Measurements from ENCODE around the gene MEGF9.

The MEGF9 gene

GRCh38 chr9:120745278-120745677 is 31.0 kb upstream of the MEGF9 start:
- no peak overlapping the region for H3K4me3 ChIP-seq (ENCODE audit: low read length)
- H3K9me3 ChIP-seq (ENCODE audit: control insufficient read depth, insufficient read depth, low read length) = no peaks in the 10 kb centered on the region
- DNase-seq (ENCODE audit: low read depth, low spot score) = no peak
- no peaks in the 10 kb centered on the region for H3K36me3 ChIP-seq (ENCODE audit: control insufficient read depth, insufficient read depth, low read length)
- no peak overlapping the region for H3K27ac ChIP-seq (ENCODE audit: low read length)
- no CpG with 5 or more reads among the region's 6 CpGs for WGBS (ENCODE audit: insufficient coverage, insufficient read length)
- no peaks in the 10 kb centered on the region for H3K27me3 ChIP-seq (ENCODE audit: control insufficient read depth, insufficient read depth, low read length)
- H3K4me1 ChIP-seq (ENCODE audit: control insufficient read depth, insufficient read depth, low read length) = no peaks in the 10 kb centered on the region

GRCh38 chr9:120742951-120743416 is 28.7 kb upstream of the MEGF9 start:
- DNase-seq (ENCODE audit: low read depth, low spot score) = no peak
- Histone ChIP-seq H3K9me3 (ENCODE audit: control insufficient read depth, insufficient read depth, low read length) (no peaks in the 10 kb centered on the region), H3K4me1 (ENCODE audit: control insufficient read depth, insufficient read depth, low read length) (no peaks in the 10 kb centered on the region), H3K27ac (ENCODE audit: low read length) (no peak overlapping the region), H3K4me3 (ENCODE audit: low read length) (no peak overlapping the region), H3K27me3 (ENCODE audit: control insufficient read depth, insufficient read depth, low read length) (no peaks in the 10 kb centered on the region), H3K36me3 (ENCODE audit: control insufficient read depth, insufficient read depth, low read length) (no peaks in the 10 kb centered on the region)
- no CpG with 5 or more reads among the region's 6 CpGs for WGBS (ENCODE audit: insufficient coverage, insufficient read length)

DNA sequence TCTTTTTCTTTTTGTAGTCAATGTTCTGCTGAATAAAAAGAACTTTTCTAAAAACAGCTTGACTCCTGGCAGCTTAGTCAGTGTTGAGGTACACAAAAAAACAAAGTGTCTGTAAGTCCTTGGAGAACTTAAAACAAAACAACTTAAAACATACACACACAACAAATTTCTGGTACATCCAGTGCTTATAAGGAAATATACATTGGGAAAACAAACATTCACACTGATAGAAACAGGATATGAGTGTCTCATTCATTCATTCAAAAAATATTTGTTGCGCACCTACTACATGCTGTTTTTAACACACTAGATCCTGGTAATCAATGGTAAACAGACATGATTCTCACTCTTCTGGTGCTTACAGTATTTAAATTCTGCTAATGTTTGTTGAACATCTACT is 27.4 kb upstream of the MEGF9 start:
- Histone ChIP-seq H3K9me3 (ENCODE audit: control insufficient read depth, insufficient read depth, low read length) (no peaks in the 10 kb centered on the region), H3K36me3 (ENCODE audit: control insufficient read depth, insufficient read depth, low read length) (no peaks in the 10 kb centered on the region), H3K4me1 (ENCODE audit: control insufficient read depth, insufficient read depth, low read length) (no peaks in the 10 kb centered on the region), H3K27ac (ENCODE audit: low read length) (no peak overlapping the region), H3K4me3 (ENCODE audit: low read length) (no peak overlapping the region), H3K27me3 (ENCODE audit: control insufficient read depth, insufficient read depth, low read length) (no peaks in the 10 kb centered on the region)
- DNase-seq (ENCODE audit: low read depth, low spot score) = no peak
- WGBS (ENCODE audit: insufficient coverage, insufficient read length) = no CpG with 5 or more reads among the region's 1 CpG

DNA sequence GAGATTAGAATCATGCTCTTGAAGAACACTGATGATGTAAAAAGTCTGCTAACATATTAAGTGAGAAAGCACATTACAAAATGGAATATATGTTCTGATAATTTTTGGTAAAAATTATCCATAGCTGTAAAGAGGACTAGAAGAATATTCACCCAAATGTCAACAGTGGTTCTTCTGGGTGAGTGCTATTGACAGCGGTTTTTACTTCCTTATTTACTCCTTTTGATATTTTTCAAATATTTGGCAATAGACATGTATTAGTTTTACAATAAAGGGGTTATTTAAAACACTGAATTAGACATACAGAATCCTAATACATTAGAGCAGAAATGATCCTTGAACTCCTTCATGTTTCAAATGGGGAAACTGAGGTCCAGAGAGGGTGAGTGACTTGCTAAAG is 26.9 kb upstream of the MEGF9 start:
- no peaks in the 10 kb centered on the region for H3K9me3 ChIP-seq (ENCODE audit: control insufficient read depth, insufficient read depth, low read length)
- no peaks in the 10 kb centered on the region for H3K36me3 ChIP-seq (ENCODE audit: control insufficient read depth, insufficient read depth, low read length)
- H3K4me3 ChIP-seq (ENCODE audit: low read length) = no peak overlapping the region
- DNase-seq (ENCODE audit: low read depth, low spot score) = no peak
- no CpG with 5 or more reads among the region's 1 CpG for WGBS (ENCODE audit: insufficient coverage, insufficient read length)
- H3K27me3 ChIP-seq (ENCODE audit: control insufficient read depth, insufficient read depth, low read length) = no peaks in the 10 kb centered on the region
- H3K27ac ChIP-seq (ENCODE audit: low read length) = no peak overlapping the region
- H3K4me1 ChIP-seq (ENCODE audit: control insufficient read depth, insufficient read depth, low read length) = no peaks in the 10 kb centered on the region

DNA sequence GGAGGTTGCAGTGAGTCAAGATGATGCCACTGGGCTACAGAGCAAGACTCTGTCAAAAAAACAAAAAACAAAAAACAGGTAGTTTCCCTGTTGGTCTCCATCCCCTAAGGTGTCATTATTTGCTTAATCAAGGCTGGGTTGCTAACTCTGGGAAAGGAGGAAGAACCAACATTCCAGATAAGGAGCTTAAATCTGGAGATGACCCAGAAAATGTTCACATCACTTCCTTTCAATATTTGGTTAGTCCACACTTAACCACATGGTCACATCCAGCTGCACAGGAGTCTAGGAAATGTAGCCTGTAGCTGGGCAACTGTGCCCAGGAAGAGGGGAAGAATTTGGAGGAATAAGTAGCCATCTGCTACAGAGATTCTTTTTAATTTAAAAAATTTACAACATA is 25.9 kb upstream of the MEGF9 start:
- H3K27ac ChIP-seq (ENCODE audit: low read length) = no peak overlapping the region
- H3K36me3 ChIP-seq (ENCODE audit: control insufficient read depth, insufficient read depth, low read length) = no peaks in the 10 kb centered on the region
- no peaks in the 10 kb centered on the region for H3K9me3 ChIP-seq (ENCODE audit: control insufficient read depth, insufficient read depth, low read length)
- no peaks in the 10 kb centered on the region for H3K4me1 ChIP-seq (ENCODE audit: control insufficient read depth, insufficient read depth, low read length)
- no peak overlapping the region for H3K4me3 ChIP-seq (ENCODE audit: low read length)
- no peaks in the 10 kb centered on the region for H3K27me3 ChIP-seq (ENCODE audit: control insufficient read depth, insufficient read depth, low read length)
- DNase-seq (ENCODE audit: low read depth, low spot score) = no peak

DNA sequence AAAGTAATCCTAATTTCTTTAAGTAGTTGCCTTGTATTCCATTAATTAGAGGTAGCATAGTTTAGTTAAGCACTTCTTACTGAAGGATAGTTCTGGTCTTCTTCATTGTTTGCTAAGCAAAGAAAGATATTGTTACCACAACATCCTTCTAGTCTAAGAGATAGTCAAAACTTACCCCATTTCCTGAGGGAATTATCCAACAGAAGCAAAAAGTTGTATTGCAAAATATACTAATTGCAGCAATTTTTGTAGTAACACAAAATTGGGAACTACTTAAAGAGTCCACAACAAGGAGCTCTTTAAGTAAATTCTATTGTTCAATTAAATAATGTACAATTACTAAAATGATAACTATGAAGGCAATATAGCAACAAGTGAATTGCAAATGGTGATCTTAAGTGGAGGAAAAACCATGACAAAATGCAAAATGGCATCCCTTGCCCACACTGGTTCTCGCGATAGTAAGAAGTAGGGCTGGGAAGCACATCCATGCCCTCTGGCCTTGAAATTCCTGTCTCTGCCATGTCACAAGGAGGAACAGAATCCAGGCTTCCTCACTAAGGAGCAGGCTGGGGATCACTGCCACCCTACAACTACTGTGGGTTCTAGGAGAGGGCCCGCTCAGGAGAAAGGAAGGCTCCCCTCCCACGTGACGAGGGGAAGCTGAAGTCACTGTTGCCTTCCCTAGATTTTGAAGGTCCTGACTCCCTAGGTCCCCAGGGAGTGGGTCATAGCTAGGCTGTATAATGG is 23.3 kb upstream of the MEGF9 start:
- H3K36me3 ChIP-seq (ENCODE audit: control insufficient read depth, insufficient read depth, low read length) = no peaks in the 10 kb centered on the region
- no peak for DNase-seq (ENCODE audit: low read depth, low spot score)
- WGBS (ENCODE audit: insufficient coverage, insufficient read length) = no CpG with 5 or more reads among the region's 5 CpGs
- no peaks in the 10 kb centered on the region for H3K27me3 ChIP-seq (ENCODE audit: control insufficient read depth, insufficient read depth, low read length)
- H3K9me3 ChIP-seq (ENCODE audit: control insufficient read depth, insufficient read depth, low read length) = no peaks in the 10 kb centered on the region
- no peak overlapping the region for H3K27ac ChIP-seq (ENCODE audit: low read length)
- H3K4me1 ChIP-seq (ENCODE audit: control insufficient read depth, insufficient read depth, low read length) = no peaks in the 10 kb centered on the region
- no peak overlapping the region for H3K4me3 ChIP-seq (ENCODE audit: low read length)

DNA sequence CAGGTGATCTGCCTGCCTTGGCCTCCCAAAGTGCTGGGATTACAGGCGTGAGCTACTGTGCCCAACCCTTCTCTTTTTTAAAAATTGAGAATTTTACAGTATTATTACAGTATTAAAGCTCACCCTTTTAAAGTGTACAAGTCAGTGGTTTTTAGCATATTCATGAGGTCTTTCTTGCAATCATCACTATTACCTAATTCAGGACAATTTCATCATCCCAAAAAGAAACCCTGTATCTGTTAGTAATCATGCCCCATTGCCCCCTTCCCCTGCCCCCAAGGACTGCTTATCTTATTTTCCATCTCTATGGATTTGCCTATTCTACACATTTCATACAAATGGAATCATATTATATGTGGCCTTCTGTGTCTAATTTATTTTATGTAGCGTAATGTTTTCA is 22.6 kb upstream of the MEGF9 start:
- Histone ChIP-seq H3K36me3 (ENCODE audit: control insufficient read depth, insufficient read depth, low read length) (no peaks in the 10 kb centered on the region), H3K27ac (ENCODE audit: low read length) (no peak overlapping the region), H3K9me3 (ENCODE audit: control insufficient read depth, insufficient read depth, low read length) (no peaks in the 10 kb centered on the region), H3K27me3 (ENCODE audit: control insufficient read depth, insufficient read depth, low read length) (no peaks in the 10 kb centered on the region), H3K4me3 (ENCODE audit: low read length) (no peak overlapping the region), H3K4me1 (ENCODE audit: control insufficient read depth, insufficient read depth, low read length) (no peaks in the 10 kb centered on the region)
- no peak for DNase-seq (ENCODE audit: low read depth, low spot score)
- no CpG with 5 or more reads among the region's 2 CpGs for WGBS (ENCODE audit: insufficient coverage, insufficient read length)

- no CpG with 5 or more reads among the region's 3 CpGs for WGBS (ENCODE audit: insufficient coverage, insufficient read length)
- Histone ChIP-seq H3K36me3 (ENCODE audit: control insufficient read depth, insufficient read depth, low read length) (no peaks in the 10 kb centered on the region), H3K27me3 (ENCODE audit: control insufficient read depth, insufficient read depth, low read length) (no peaks in the 10 kb centered on the region), H3K9me3 (ENCODE audit: control insufficient read depth, insufficient read depth, low read length) (no peaks in the 10 kb centered on the region), H3K27ac (ENCODE audit: low read length) (no peak overlapping the region), H3K4me3 (ENCODE audit: low read length) (no peak overlapping the region), H3K4me1 (ENCODE audit: control insufficient read depth, insufficient read depth, low read length) (no peaks in the 10 kb centered on the region)
- no peak for DNase-seq (ENCODE audit: low read depth, low spot score)
These were observed 21.3 kb upstream of the MEGF9 start for GRCh38 chr9:120735415-120736126.

GRCh38 chr9:120734607-120735410 is 20.5 kb upstream of the MEGF9 start:
- WGBS (ENCODE audit: insufficient coverage, insufficient read length) = no CpG with 5 or more reads among the region's 2 CpGs

DNA sequence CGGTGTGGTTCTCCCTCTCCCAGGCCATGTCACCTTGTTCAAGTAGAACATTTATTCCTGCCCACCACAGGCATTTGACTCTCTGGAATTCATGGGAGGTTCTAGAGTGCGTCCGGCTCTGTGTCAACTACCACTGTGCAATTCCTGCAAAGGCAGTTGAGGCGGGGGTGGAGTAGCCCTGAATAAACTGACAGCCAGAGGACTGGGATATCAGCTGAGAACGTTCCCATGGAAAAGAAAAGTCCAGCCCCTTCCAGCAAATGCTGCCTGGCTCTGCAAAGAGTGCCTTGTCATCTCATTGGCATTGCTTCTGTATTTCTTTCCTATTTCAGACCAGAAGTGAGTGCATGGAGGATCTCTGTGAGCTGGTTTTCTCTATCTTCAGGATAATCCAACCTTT is 18.9 kb upstream of the MEGF9 start:
- Histone ChIP-seq H3K36me3 (ENCODE audit: control insufficient read depth, insufficient read depth, low read length) (no peaks in the 10 kb centered on the region), H3K9me3 (ENCODE audit: control insufficient read depth, insufficient read depth, low read length) (no peaks in the 10 kb centered on the region), H3K4me1 (ENCODE audit: control insufficient read depth, insufficient read depth, low read length) (no peaks in the 10 kb centered on the region), H3K27me3 (ENCODE audit: control insufficient read depth, insufficient read depth, low read length) (no peaks in the 10 kb centered on the region), H3K27ac (ENCODE audit: low read length) (no peak overlapping the region), H3K4me3 (ENCODE audit: low read length) (no peak overlapping the region)
- DNase-seq (ENCODE audit: low read depth, low spot score) = no peak
- no CpG with 5 or more reads among the region's 5 CpGs for WGBS (ENCODE audit: insufficient coverage, insufficient read length)

More at GRCh38 chr9:120734607-120735410, 20.5 kb upstream of the MEGF9 start:
- Histone ChIP-seq H3K36me3 (ENCODE audit: control insufficient read depth, insufficient read depth, low read length) (no peaks in the 10 kb centered on the region), H3K9me3 (ENCODE audit: control insufficient read depth, insufficient read depth, low read length) (no peaks in the 10 kb centered on the region), H3K27ac (ENCODE audit: low read length) (no peak overlapping the region), H3K27me3 (ENCODE audit: control insufficient read depth, insufficient read depth, low read length) (no peaks in the 10 kb centered on the region), H3K4me1 (ENCODE audit: control insufficient read depth, insufficient read depth, low read length) (no peaks in the 10 kb centered on the region), H3K4me3 (ENCODE audit: low read length) (no peak overlapping the region)
- no peak for DNase-seq (ENCODE audit: low read depth, low spot score)
